HG02970 (cell line): ENCODE measurements around the gene COL27A1.

ENCODE experiments used
- ATAC-seq: cut with Tn5 transposase; IDR thresholded peaks from one replicate; pipeline ENCODE4 v1.9.1; 2021; ENCODE audit warnings: mild to moderate bottlenecking, moderate library complexity, moderate number of reproducible peaks; ENCODE audit not compliant: unreplicated experiment, low FRiP score

The COL27A1 gene

GRCh38 chr9:114347675-114348074, 192.3 kb downstream of the COL27A1 start:
- ATAC-seq = no peak

- ATAC-seq = no peak
Measured at GRCh38 chr9:114348261-114348905, 193.0 kb downstream of the COL27A1 start.

- peak; percentile 69 for ATAC-seq
Measured at GRCh38 chr9:114348906-114349482, 193.7 kb downstream of the COL27A1 start.

GRCh38 chr9:114349713-114350480, 194.6 kb downstream of the COL27A1 start:
- no peak for ATAC-seq

GRCh38 chr9:114350636-114351401, 195.5 kb downstream of the COL27A1 start:
- ATAC-seq = no peak

GRCh38 chr9:114351932-114352331, 196.6 kb downstream of the COL27A1 start:
- no peak for ATAC-seq

DNA sequence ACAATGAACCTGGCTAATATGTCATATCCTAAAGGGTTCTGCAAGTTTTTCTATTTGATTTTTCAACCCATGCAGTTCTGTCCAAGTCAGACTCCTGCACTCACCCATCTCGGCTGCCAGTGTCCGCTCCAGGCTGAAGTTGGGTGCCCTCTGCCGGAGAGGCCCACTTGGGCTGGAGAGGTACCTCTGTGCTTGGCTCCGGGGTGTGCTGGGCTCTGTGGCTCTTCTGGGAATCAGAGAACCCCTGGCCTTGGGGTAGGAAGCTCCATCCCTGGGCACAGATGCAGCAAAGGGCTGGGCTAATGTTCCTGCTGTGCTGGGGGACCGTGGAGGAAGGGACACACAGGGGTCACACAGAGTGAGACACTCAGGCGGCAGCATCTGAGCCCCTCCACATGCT, 200.5 kb downstream of the COL27A1 start:
- ATAC-seq = no peak

- ATAC-seq = no peak
Measured at GRCh38 chr9:114356792-114357191, 201.5 kb downstream of the COL27A1 start.

DNA sequence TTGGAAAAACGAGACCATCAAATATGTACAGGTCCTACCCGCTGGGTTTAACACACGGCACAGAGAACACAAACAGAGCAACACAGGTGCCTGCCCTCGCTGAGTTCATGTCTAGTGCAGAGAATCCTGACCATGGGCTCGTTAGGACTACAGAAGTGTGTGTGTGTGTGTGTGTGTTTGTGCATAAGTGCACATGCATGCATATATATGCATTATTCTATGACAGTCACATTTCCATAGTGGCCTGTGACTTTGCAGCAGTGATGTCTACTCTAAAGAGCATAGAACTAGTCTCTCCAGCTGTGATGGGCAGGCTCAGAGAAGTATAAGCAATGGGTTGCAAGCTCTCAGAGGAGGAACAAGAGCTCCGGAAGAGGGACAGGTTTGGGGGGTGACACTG, 202.0 kb downstream of the COL27A1 start:
- no peak for ATAC-seq

DNA sequence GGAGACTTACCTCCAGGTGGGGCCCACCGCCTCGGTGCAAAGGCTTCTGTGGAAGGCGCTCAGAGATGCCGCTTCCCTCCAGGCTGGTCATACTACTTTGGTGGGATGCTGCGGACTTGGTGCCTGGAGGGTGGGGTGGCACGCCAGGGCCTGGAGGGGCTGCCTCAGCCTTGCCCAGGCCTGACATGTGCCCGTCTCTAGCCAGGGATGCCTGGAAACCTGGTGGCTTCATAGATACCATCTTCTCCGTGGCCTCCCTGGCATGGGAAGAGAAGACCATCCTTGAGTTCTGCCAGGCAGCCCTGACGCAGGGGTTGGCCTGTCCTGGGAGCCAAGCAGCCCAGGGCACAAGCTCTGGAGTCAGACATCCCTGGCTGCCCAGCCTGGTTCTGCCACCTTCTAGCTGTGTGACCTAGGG, 202.6 kb downstream of the COL27A1 start:
- ATAC-seq = no peak

GRCh38 chr9:114359801-114360200, 204.5 kb downstream of the COL27A1 start:
- no peak for ATAC-seq

DNA sequence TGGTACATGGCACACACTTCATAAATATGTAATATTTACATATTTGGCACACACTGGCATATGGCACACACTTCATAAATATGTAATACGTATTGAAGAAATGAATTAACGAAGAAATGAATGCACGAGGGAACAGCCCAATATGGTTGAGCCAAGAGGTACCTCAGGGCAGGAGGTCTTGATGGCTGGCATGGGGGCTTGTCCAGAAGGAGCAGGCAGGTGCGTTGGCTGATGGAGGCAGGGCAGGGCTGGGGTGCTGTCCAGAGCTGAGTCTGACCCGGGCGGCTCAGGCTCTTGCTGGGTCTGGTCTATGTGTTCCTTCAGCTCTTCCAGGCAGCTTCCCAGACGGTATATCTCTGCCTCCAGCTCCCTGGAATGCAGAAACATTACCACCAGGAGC, 206.2 kb downstream of the COL27A1 start:
- no peak for ATAC-seq
